Transverse colon (tissue), 4 donors: ENCODE data around the gene SNRK. TPM values are rescaled to one million over a fixed set of nuclear protein-coding genes. Genes with fewer than 3 reads are reported as not detected.

Experiments
- DNase-seq: peaks from one replicate; pipeline ENCODE4 v3.0.0-alpha.2; 2019
- H3K27ac ChIP-seq, 4 donors: fragments of 200-600 bp; sonication (generic); 2 replicates each; pipeline ENCODE4 v1.5.1; 2016 to 2018; ENCODE audit warnings: inconsistent platforms in 4 of 4
- H3K27me3 ChIP-seq: fragments of 200-600 bp; sonication (generic); 2 replicates; pipeline ENCODE4 v1.5.1; 2017; ENCODE audit warnings: inconsistent platforms
- H3K36me3 ChIP-seq, 4 donors: fragments of 200-600 bp; sonication (generic); 2 replicates each; pipeline ENCODE4 v1.5.1; 2017 to 2019; ENCODE audit warnings: inconsistent platforms in 4 of 4
- H3K4me1 ChIP-seq, 4 donors: fragments of 200-600 bp; sonication (generic); 2 replicates each; pipeline ENCODE4 v1.5.1; 2017 to 2020; ENCODE audit warnings: inconsistent platforms in 4 of 4
- H3K4me3 ChIP-seq, 4 donors: fragments of 200-600 bp; sonication (generic); 1 replicate in 1 of 4; 2 replicates in 3 of 4; pipeline versions ENCODE4 v1.5.1 to v1.6.1; 2017 to 2019; ENCODE audit warnings: inconsistent platforms in 4 of 4
- H3K9me3 ChIP-seq, 2 donors: fragments of 200-600 bp; sonication (generic); 2 replicates each; pipeline ENCODE4 v1.5.1; 2017 to 2019; ENCODE audit warnings: inconsistent platforms in 2 of 2
- EP300 ChIP-seq: sonication (generic); formaldehyde crosslinking; IDR thresholded peaks from one replicate; pipeline ENCODE4 v1.6.1; 2017; ENCODE audit warnings: antibody characterized with exemption, low read depth
- POLR2A ChIP-seq: fragments of 450-650 bp; IDR thresholded peaks from one replicate; pipeline ENCODE4 v1.6.1; 2016; ENCODE audit warnings: antibody characterized with exemption, mild to moderate bottlenecking, moderate library complexity
- POLR2AphosphoS5 ChIP-seq, 3 donors: sonication (generic); formaldehyde crosslinking; IDR thresholded peaks; one replicate each; pipeline ENCODE4 v1.6.1; 2016; ENCODE audit warnings: antibody characterized with exemption in 3 of 3
- WGBS, 2 donors: methylation state at CpG; one replicate each; pipeline ENCODE4 v1.1.5; 2018; ENCODE audit warnings: low coverage in 1 of 2; 5-methylcytosine and 5-hydroxymethylcytosine counted together
- in situ Hi-C, 4 donors: fragments of 200-750 bp; cut with MboI; loops; one replicate each; pipeline versions ENCODE4 v1.15.0 to v1.15.1; 2017; ENCODE audit warnings: low sequenced_read_pairs in 3 of 4, low pct_ligation_motif_present in 1 of 4, low pct_unique_long_range_greater_than_20kb in 1 of 4
- intact Hi-C: fragments of 100-400 bp; cut with DNase I; formaldehyde crosslinking; loops from one replicate; pipeline ENCODE4 v1.15.1; 2023; ENCODE audit warnings: low total_unique reads
- total RNA-seq, 4 donors: library from RNA; depleted of rRNA; stranded (reverse); fragments of >200 nt; gene quantifications; one replicate each; pipeline ENCODE4 v1.1.0, GENCODE V29; 2016
- TF ChIP-seq, protein P1 (sequence below), 5 experiments: fragments of 200-600 bp in 3 of 5; fragments of 450-650 bp in 2 of 5; sonication (generic) in 3 of 5; IDR thresholded peaks; 1 replicate in 2 of 5; 2 replicates in 3 of 5; pipeline ENCODE4 v1.5.1; 2016 to 2017; ENCODE audit warnings: antibody characterized with exemption in 5 of 5, inconsistent platforms in 3 of 5, mild to moderate bottlenecking in 2 of 5, moderate library complexity in 1 of 5

SNRK gene
- total RNA-seq, 4 donors from 2014 or later = 29.9 to 43.3 (median 31.7) TPM

DNA sequence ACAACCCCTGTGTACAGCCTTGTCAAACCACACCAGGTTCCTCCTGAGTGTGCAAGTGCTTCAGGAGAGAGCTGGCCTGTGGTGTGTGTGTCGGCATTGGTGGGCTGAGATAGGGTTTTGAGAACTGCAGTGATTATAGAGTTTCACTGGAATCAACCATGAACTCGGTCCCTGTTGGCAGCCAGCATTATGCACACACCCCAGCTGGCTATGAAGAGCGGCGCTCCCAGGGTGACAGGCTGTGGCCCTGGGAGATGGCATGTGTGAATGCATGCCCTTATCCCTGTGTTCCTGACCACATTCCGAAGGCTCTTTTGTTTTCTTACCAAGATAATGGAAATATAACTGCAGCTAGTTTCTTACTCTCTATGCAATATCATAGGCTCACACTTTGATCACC is 101.8 kb downstream of the SNRK start:
- no peak for TF ChIP-seq EP300
- TF ChIP-seq POLR2AphosphoS5 (IDR thresholded peaks at IDR 0.05) = no peak
- TF ChIP-seq, protein P1, sequence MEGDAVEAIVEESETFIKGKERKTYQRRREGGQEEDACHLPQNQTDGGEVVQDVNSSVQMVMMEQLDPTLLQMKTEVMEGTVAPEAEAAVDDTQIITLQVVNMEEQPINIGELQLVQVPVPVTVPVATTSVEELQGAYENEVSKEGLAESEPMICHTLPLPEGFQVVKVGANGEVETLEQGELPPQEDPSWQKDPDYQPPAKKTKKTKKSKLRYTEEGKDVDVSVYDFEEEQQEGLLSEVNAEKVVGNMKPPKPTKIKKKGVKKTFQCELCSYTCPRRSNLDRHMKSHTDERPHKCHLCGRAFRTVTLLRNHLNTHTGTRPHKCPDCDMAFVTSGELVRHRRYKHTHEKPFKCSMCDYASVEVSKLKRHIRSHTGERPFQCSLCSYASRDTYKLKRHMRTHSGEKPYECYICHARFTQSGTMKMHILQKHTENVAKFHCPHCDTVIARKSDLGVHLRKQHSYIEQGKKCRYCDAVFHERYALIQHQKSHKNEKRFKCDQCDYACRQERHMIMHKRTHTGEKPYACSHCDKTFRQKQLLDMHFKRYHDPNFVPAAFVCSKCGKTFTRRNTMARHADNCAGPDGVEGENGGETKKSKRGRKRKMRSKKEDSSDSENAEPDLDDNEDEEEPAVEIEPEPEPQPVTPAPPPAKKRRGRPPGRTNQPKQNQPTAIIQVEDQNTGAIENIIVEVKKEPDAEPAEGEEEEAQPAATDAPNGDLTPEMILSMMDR (IDR thresholded peaks at IDR 0.05) = no peak
- no peak for TF ChIP-seq POLR2A
- H3K9me3 ChIP-seq = peaks cover 0 to 5% of the 10 kb centered on the region in 2 donors
- H3K4me1 ChIP-seq = peaks cover 0 to 9% (median 3%) of the 10 kb centered on the region in 4 donors
- 95 to 100% methylated on average over 1 to 5 of the region's 5 CpGs for WGBS, 2 donors
- no peak overlapping the region for H3K27ac ChIP-seq
- no peak overlapping the region for H3K4me3 ChIP-seq
- H3K27me3 ChIP-seq = no peaks in the 10 kb centered on the region
- in situ Hi-C loops (no loop called here), intact Hi-C loops (no loop called here)
- DNase-seq = no peak
- no peaks in the 10 kb centered on the region for H3K36me3 ChIP-seq

DNA sequence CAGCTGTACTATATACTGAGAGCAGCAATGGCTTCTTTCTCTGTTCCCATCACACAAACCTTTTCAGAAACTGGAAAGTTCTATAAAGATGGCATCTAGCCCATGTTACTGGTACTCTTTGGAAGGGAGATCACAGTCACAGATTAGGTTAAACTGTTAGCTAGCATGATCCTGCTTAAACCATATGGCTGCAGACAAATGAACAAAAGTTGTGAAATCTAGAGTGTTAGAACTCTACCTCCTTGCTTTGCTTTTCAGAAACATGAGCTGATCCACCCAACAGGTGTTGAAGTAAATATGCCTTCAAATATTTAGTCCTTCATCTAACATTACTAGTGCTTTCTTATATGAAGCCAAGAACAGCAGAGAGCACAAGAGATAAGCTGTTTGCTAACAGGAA is 102.6 kb downstream of the SNRK start:
- intact Hi-C loops (no loop called here), in situ Hi-C loops (no loop called here)
- Histone ChIP-seq H3K9me3 (peaks cover 0 to 5% of the 10 kb centered on the region in 2 donors), H3K4me3 (no peak overlapping the region), H3K27ac (peak overlapping the region; percentile 43 to 69 (median 50)), H3K36me3 (no peaks in the 10 kb centered on the region), H3K4me1 (peaks cover 0 to 9% (median 3%) of the 10 kb centered on the region in 4 donors), H3K27me3 (no peaks in the 10 kb centered on the region)
- TF ChIP-seq POLR2AphosphoS5 (IDR thresholded peaks at IDR 0.05) (no peak), POLR2A (no peak), EP300 (no peak)
- TF ChIP-seq, protein P1 (IDR thresholded peaks at IDR 0.05) = no peak
- DNase-seq = no peak

DNA sequence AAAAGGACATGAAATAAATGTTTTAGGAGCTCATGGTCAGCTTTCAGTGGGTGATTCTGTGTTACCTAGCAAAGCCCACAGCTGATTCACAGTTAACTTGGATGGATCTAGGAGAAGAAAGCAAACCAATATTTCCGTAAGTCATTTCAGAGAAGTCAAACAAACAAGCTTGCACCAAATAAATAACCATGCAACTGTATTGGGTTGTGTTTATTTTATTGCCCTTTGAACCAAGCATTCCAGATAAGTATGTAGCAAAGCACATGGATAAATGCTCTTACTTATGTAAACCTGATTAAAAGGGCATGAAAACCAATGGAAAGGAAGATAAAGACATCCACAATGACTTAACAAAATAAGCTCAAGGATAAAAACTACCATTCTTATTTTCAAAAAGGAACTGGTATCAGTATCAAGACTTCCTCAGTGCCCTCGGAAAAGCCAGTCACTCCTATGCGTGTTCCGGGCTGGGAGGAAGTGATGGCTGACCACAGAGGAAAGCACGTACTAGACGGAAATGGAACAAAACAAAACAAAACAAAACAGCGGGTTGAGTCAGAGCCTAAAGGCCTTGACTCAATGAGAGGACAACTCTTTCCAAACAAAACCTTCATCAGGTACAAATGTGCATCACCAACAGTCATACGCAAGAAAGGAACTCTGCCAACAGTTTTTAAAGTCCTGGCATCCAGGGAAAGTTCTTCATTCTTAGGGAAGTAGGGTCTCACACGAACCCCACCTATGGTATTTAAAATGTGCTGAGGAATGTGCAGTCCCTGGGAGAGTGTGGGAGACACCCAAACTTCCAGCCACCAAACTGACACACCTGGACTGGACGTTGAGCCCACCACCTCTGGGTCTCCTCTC is 103.3 kb downstream of the SNRK start:
- Histone ChIP-seq H3K4me1 (peaks cover 0 to 9% (median 3%) of the 10 kb centered on the region in 4 donors), H3K9me3 (peaks cover 0 to 5% of the 10 kb centered on the region in 2 donors), H3K27ac (peak overlapping the region; percentile 43 to 69 (median 50)), H3K36me3 (no peaks in the 10 kb centered on the region), H3K27me3 (no peaks in the 10 kb centered on the region), H3K4me3 (no peak overlapping the region)
- peak; percentile 47 for DNase-seq
- TF ChIP-seq EP300 (no peak), POLR2AphosphoS5 (IDR thresholded peaks at IDR 0.05) (peak in 1 of 3 donors; percentile 29), POLR2A (no peak)
- TF ChIP-seq, protein P1 (IDR thresholded peaks at IDR 0.05) = no peak
- in situ Hi-C loops (no loop called here), intact Hi-C loops (loop anchor here (1.0 kb wide), 1 partner anchor 17 kb away; no protein-coding TSS in a partner anchor)
- WGBS, 2 donors = 45 to 55% methylated on average over 7 to 10 of the region's 10 CpGs

DNA sequence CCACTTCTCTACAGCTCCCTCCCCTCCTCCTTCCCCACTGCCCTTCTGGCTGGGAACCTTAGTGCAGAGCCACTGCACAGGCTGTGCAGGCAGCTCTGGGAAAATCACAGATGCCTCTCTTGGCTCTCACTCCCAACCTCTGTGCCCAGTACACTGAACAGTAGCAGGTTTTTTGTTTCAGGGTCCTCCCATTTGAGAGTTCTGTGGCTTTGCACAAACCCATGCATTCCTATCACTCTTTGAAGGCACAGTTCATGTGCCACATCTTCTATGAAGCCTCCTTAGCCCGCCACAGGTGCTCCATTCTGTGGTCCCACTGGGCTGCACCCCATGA is 103.9 kb downstream of the SNRK start:
- Histone ChIP-seq H3K9me3 (peaks cover 0 to under 1% of the 10 kb centered on the region in 2 donors), H3K4me1 (peaks cover 0 to 9% (median 3%) of the 10 kb centered on the region in 4 donors), H3K36me3 (no peaks in the 10 kb centered on the region), H3K4me3 (no peak overlapping the region), H3K27ac (peak overlapping the region; percentile 43 to 69 (median 48)), H3K27me3 (no peaks in the 10 kb centered on the region)
- 100% methylated on average over 1 of the region's 1 CpG; no CpG with 5 or more reads in 1 of the 2 donors for WGBS, 2 donors
- TF ChIP-seq POLR2AphosphoS5 (IDR thresholded peaks at IDR 0.05) (no peak), POLR2A (no peak)
- in situ Hi-C loops (no loop called here), intact Hi-C loops (loop anchor here (1.0 kb wide), 1 partner anchor 18 kb away; no protein-coding TSS in a partner anchor)
- no peak for DNase-seq
